HTR-8/SVneo (cell line): ENCODE data around the gene LAMA3.

ENCODE experiments used
- DNase-seq: peaks from one replicate; pipeline ENCODE4 v3.0.0; 2011; ENCODE audit warnings: low spot score, mixed read lengths; ENCODE audit not compliant: insufficient read length
- FAIRE-seq: peaks from 2 replicates; lab custom pipeline; 2011; peaks lifted over from hg19 to GRCh38; lab: Jason Lieb, UNC

LAMA3 gene

GRCh38 chr18:23809415-23809814 lies 120.2 kb downstream of the LAMA3 start:
- DNase-seq, result no peak
- no peak for FAIRE-seq

DNA sequence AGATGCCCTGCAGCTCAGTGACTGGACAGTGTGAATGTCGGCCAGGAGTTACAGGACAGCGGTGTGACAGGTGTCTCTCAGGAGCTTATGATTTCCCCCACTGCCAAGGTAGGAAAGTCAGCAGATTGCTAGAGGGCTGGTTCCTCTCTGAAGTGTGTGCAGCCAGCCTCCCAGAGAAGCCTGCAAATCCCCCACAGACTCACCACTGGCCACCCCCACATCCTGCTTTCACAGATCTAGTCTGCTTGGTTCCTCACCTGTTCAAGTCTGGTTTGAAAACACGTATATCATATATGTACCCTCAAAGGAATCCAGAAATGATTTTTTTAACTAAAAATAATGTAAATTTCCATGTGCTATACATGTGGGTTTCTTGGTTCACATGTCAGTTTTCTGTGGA lies 121.1 kb downstream of the LAMA3 start:
- no peak for FAIRE-seq
- DNase-seq, result no peak

- FAIRE-seq, result no peak
Observed at GRCh38 chr18:23811176-23811575, 121.9 kb downstream of the LAMA3 start.

GRCh38 chr18:23812546-23813440 lies 123.5 kb downstream of the LAMA3 start:
- no peak for FAIRE-seq
- peak; percentile 10 for DNase-seq

More at GRCh38 chr18:23811176-23811575, 121.9 kb downstream of the LAMA3 start:
- DNase-seq, result no peak

- FAIRE-seq (no peak), DNase-seq (no peak)
Observed at GRCh38 chr18:23814991-23815614, 125.8 kb downstream of the LAMA3 start.

GRCh38 chr18:23816021-23816420 lies 126.8 kb downstream of the LAMA3 start:
- FAIRE-seq (no peak), DNase-seq (no peak)

GRCh38 chr18:23816740-23817139 lies 127.5 kb downstream of the LAMA3 start:
- DNase-seq (no peak), FAIRE-seq (no peak)

GRCh38 chr18:23819001-23819400 lies 129.7 kb downstream of the LAMA3 start:
- no peak for FAIRE-seq
- no peak for DNase-seq

DNA sequence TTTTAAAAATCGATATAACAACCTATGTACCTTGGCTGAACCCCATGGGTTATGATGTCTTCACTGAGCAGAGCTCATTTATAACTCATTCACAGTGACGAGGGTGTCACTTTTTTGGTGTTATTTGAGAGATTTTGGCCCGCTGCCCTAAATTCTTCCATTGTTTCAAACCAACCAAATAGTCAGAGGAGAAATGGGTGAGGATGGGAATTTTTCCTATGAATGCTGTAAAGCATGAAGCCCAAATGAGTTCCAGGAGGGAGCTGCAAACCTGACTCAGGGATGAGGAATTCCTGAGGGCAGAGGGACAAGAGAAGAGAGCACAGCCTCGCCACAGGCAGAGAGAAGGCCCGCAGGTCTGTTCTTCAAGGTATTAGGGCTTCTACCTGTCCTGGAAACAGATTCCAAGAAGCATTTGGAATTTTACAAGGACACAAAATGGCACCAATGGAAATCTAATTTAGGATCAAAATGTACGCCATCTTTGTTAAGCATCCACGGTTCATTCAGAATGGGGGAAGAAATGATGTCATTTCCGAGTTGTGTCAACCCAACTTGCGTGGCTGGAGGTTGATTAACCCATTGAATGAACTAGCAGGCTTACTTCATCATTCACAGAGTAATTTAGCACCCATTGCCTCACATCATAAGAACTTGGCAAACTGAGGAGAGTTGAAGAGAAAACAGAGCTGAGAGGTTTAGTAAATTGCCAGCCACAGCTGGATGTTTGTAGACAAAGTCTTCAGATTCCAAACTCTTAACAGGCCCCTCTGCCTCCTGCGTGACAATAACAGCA lies 133.5 kb downstream of the LAMA3 start:
- DNase-seq (no peak), FAIRE-seq (no peak)

- DNase-seq, result no peak
Observed at GRCh38 chr18:23824240-23824639, 135.0 kb downstream of the LAMA3 start.

DNA sequence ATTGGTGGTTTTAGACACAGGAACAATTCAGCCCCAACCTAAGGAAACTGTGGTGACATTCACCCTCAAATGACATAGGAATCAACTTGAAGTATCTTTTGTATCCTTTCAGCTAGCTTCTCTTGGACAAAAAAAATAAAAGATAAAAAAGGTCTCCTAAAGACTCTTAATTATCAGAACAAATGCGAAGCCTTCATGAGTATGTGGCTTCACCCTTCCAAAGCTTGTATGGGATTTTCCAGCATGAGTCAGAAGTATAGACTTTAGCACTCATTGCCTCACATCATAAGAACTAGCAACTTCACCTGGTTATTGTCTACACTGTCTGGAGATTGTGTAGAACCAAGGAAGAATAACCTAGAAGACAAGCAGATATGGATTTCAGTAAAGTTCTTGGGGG lies 135.4 kb downstream of the LAMA3 start:
- no peak for FAIRE-seq
- no peak for DNase-seq

More at GRCh38 chr18:23824240-23824639, 135.0 kb downstream of the LAMA3 start:
- no peak for FAIRE-seq

- FAIRE-seq, result no peak
- no peak for DNase-seq
Observed at GRCh38 chr18:23825496-23825895, 136.2 kb downstream of the LAMA3 start.

DNA sequence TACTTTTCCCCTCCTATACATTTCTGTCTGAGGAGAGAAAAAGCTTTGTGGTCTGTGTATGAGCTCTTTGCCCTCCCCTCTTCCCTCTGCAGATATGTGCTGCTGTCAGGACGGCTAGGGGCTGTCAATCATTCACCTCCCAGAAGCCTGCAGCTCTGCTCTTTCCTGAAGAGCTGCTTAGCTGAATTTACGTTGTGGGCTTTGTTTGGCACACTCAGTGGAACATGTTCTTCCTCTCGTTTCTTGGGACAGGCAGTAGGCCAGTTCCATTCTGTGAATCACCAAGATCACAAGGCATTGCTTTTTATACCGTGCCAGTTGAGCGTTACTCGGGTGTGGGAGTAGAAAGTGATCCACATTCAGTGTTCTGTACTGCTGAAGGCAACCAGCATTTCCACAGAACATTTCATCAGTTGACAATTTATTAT lies 136.7 kb downstream of the LAMA3 start:
- FAIRE-seq (no peak), DNase-seq (no peak)

DNA sequence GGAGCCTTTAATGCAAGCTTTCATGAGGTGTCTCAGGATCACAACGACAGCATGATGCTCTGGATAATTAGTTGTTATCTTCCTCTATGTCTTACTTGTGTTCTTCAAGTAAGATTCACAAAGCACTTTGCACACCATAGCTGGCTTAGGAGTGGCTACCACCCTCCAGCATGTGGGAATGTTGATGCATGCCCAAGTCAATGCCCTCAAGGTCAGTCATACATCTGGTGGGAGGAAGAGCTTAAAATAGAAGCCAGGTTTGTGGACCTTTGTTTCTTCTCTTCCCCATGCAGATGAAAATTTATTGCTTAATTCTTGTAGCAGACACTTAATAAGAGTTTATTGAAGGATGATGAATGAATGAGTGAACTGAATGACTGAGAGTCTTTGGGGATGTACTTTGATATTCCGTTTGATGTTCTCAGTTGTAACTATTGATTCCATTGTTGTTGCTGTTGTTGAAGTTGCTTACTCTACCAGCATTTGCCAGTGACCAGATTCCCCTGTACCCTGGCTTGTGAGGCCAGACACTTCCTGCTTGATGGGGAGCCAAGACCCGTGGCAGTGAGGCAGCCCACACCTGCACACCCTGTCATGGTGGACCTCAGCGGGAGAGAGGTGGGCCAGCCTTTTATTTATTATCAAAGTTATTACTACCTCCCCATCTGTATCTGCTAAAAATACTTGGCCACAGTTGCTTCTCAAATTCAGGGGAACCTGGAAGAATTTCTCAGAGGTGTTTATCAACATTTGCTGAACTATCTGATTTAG lies 137.8 kb downstream of the LAMA3 start:
- no peak for DNase-seq
- FAIRE-seq, result no peak

- no peak for DNase-seq
- FAIRE-seq, result no peak
Observed at GRCh38 chr18:23827681-23828080, 138.4 kb downstream of the LAMA3 start.

DNA sequence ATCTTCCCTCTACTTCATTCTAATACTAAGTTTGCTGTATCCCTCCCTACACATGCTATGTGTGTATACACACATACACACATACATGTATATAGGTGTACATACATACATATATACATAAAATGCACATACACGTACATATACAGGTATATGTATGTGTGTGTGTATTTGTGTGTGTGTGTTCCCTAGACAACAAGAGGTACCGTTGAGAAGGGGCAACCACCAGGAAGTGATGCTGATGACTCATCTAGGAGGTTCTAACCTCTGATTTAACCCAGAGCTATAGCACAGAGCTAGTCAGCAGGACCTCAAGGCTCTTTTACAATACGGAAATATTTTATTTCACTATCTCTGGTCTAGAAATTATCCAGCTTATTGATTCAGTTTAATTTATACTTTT lies 139.2 kb downstream of the LAMA3 start:
- DNase-seq (peak; percentile 43), FAIRE-seq (peak; percentile 71)

GRCh38 chr18:23832911-23833310 lies 143.7 kb downstream of the LAMA3 start:
- DNase-seq, result no peak
- FAIRE-seq, result no peak

DNA sequence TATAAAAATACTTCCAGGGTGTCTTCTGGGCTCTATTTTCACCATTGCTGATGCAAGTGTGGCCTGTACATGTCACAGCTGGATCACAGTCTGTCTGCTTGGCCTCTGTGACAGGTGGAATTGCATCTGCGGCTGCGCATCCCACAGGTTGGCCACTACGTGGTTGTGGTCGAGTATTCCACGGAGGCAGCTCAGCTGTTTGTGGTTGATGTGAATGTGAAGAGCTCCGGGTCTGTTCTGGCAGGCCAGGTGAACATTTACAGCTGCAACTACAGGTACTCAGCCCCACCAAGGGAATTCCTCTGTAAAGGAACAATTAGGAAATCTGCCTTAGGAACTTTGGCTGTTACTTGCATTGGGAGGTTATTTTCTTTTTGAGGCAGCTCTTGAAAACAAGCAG lies 144.5 kb downstream of the LAMA3 start:
- DNase-seq (no peak), FAIRE-seq (no peak)

DNA sequence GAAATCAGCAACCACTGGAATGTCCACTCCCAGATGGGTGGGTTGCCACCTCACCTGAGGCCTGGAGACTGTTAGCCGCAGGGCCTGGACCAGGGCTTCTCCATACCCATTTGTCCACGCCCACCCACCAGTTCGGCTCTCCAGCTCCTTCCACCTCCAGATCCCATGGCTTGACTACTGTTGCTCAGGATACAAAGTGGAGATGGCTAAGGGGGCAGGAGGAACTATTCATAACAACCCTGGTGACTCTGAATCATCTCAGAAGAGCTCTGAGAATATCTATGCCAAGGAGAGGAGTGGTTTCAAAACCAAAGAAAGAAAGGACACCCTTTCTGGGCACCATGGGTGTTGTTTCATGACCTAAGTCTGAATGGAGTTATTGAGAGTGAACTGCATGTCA lies 145.8 kb downstream of the LAMA3 start:
- DNase-seq (no peak), FAIRE-seq (no peak)

DNA sequence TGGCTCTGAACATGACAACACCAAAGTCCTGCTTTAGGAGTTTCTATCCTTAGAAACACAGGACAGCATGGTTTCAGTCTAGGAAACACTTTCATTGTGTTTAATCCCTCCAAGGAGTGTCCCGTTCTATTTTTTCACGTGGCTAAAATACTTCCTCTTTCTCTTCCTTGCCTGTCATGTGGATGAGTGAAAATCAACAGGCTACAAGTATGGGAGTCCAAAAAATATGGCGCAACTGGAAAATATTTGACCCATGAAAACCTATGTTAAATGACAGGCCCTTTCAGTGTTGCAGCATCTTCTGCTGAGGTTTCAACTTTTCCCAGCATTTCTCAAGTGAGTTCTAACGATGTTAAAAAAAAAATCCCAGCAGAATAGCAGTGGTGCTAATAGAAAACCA lies 146.3 kb downstream of the LAMA3 start:
- FAIRE-seq (no peak), DNase-seq (no peak)
